ENCODE measurements around the gene LDHB. TPM values are rescaled to one million over a fixed set of nuclear protein-coding genes. Genes with fewer than 3 reads are reported as not detected.

LDHB gene
- polyA plus RNA-seq, 1 of the 3 experiments (the other 2 are of a cell fraction), result 469 TPM

DNA sequence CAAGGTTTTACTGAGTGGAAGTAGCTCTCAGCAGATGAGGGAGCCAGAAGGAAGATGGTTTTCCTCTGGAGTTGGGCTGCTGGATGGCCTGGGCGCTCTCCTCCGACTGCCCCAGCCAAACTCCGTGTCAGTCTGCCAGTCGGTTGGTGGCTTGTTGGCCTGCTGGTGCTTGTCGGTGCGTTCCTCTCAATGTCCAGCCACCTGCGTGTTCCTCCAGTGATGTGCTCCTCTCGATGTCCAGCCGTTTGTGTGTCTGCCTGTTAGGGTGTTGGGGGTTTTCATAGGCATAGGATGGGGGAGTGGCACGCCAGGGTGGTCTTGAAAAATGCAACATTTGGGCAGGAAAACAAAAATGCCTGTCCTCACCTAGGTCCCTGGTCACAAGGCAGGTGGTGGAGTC lies 37.0 kb upstream of the LDHB start (continued):
- TF ChIP-seq, protein P1, sequence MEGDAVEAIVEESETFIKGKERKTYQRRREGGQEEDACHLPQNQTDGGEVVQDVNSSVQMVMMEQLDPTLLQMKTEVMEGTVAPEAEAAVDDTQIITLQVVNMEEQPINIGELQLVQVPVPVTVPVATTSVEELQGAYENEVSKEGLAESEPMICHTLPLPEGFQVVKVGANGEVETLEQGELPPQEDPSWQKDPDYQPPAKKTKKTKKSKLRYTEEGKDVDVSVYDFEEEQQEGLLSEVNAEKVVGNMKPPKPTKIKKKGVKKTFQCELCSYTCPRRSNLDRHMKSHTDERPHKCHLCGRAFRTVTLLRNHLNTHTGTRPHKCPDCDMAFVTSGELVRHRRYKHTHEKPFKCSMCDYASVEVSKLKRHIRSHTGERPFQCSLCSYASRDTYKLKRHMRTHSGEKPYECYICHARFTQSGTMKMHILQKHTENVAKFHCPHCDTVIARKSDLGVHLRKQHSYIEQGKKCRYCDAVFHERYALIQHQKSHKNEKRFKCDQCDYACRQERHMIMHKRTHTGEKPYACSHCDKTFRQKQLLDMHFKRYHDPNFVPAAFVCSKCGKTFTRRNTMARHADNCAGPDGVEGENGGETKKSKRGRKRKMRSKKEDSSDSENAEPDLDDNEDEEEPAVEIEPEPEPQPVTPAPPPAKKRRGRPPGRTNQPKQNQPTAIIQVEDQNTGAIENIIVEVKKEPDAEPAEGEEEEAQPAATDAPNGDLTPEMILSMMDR (IDR thresholded peaks at IDR 0.05), result no peak
- TF ChIP-seq, protein P2, sequence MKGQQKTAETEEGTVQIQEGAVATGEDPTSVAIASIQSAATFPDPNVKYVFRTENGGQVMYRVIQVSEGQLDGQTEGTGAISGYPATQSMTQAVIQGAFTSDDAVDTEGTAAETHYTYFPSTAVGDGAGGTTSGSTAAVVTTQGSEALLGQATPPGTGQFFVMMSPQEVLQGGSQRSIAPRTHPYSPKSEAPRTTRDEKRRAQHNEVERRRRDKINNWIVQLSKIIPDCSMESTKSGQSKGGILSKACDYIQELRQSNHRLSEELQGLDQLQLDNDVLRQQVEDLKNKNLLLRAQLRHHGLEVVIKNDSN (IDR thresholded peaks at IDR 0.05; ENCODE audit: borderline replicate concordance, low read depth), result no peak

DNA sequence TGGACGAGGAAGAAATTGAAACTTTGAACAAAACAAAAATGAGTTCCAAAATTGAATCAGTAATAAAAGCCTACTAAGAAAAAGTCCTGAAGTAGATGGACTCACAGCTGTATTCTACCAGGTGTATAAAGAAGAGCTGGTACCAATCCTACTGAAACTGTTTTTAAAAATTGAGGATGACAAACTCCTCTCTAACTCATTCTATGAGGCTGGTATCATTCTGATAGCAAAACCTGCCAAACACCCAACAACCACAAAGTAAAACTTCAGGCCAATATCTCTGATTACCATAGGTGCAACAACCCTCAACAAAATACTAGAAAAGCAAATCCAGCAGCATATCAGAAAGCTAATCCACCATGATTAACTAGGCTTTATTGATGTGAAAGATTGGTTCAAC lies 33.9 kb upstream of the LDHB start:
- no peak overlapping the region for H3K9ac ChIP-seq
- ChIA-PET CTCF (interaction anchor here (0.9 to 1.6 kb wide), 2 partner anchors 11 to 298 kb away, joined by 4 to 6 read pairs; no protein-coding TSS in a partner anchor), POLR2A (no interaction called here)
- 7% methylated on average over 1 of the region's 1 CpG for WGBS (ENCODE audit: low lambda C conversion rate)
- H3K4me2 ChIP-seq, result no peak overlapping the region
- no peak for TF ChIP-seq GABPA (IDR thresholded peaks at IDR 0.05; ENCODE audit: low read depth)
- no peak for TF ChIP-seq FOXJ3 (CRISPR knock-in tag; IDR thresholded peaks at IDR 0.05)
- TF ChIP-seq, protein P1 (IDR thresholded peaks at IDR 0.05), result no peak
- TF ChIP-seq, protein P2 (IDR thresholded peaks at IDR 0.05; ENCODE audit: borderline replicate concordance, low read depth), result no peak
- no peak for TF ChIP-seq MEF2A (IDR thresholded peaks at IDR 0.05; ENCODE audit: borderline replicate concordance, low read depth)
- TF ChIP-seq, protein P3, sequence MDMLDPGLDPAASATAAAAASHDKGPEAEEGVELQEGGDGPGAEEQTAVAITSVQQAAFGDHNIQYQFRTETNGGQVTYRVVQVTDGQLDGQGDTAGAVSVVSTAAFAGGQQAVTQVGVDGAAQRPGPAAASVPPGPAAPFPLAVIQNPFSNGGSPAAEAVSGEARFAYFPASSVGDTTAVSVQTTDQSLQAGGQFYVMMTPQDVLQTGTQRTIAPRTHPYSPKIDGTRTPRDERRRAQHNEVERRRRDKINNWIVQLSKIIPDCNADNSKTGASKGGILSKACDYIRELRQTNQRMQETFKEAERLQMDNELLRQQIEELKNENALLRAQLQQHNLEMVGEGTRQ (IDR thresholded peaks at IDR 0.05; ENCODE audit: borderline replicate concordance, low read depth, low read length), result no peak
- TF ChIP-seq RAD21 (IDR thresholded peaks at IDR 0.05; ENCODE audit: low read length), result no peak
- no peak for TF ChIP-seq POLR2AphosphoS5 (IDR thresholded peaks at IDR 0.05; ENCODE audit: low read depth, low read length)
- no peak for TF ChIP-seq RXRA (IDR thresholded peaks at IDR 0.05; ENCODE audit: borderline replicate concordance, low read depth)
- no peak for TF ChIP-seq JUND (IDR thresholded peaks at IDR 0.05)
- no peak for TF ChIP-seq CHD2 (IDR thresholded peaks at IDR 0.05; ENCODE audit: low read length, partially characterized antibody)
- no peak for TF ChIP-seq ELF1 (IDR thresholded peaks at IDR 0.05)
- no peak for TF ChIP-seq MXI1 (IDR thresholded peaks at IDR 0.05; ENCODE audit: low read depth, low read length)
- TF ChIP-seq EZH2phosphoT487 (IDR thresholded peaks at IDR 0.05; ENCODE audit: borderline replicate concordance, low read depth), result no peak
- no peak for TF ChIP-seq TEAD4 (IDR thresholded peaks at IDR 0.05; ENCODE audit: borderline replicate concordance, insufficient read depth)
- TF ChIP-seq, protein P4, sequence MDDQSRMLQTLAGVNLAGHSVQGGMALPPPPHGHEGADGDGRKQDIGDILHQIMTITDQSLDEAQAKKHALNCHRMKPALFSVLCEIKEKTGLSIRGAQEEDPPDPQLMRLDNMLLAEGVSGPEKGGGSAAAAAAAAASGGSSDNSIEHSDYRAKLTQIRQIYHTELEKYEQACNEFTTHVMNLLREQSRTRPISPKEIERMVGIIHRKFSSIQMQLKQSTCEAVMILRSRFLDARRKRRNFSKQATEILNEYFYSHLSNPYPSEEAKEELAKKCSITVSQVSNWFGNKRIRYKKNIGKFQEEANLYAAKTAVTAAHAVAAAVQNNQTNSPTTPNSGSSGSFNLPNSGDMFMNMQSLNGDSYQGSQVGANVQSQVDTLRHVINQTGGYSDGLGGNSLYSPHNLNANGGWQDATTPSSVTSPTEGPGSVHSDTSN (IDR thresholded peaks at IDR 0.05), result no peak
- TF ChIP-seq TCF12 (IDR thresholded peaks at IDR 0.05), result no peak
- TF ChIP-seq TAF1 (IDR thresholded peaks at IDR 0.05; ENCODE audit: borderline replicate concordance, low read depth, low read length), result no peak
- no peaks in the 10 kb centered on the region for H3F3A ChIP-seq (replicated peaks; ENCODE audit: insufficient read depth)
- no peaks in the 10 kb centered on the region for H3K9me3 ChIP-seq
- H3K27me3 ChIP-seq (ENCODE audit: insufficient read depth), result no peaks in the 10 kb centered on the region; the same call in 1 of the 2 replicates
- no peaks in the 10 kb centered on the region for H3K4me1 ChIP-seq (ENCODE audit: control insufficient read depth in 1 of 2, insufficient read depth in 2 of 2, low read depth in 1 of 2, low read length in 1 of 2)
- no peak overlapping the region for H3K4me3 ChIP-seq (ENCODE audit: low read depth in 2 of 2, low read length in 1 of 2)
- no peak overlapping the region for H3K27ac ChIP-seq (ENCODE audit: low read depth in 2 of 2, low read length in 1 of 2)
- H2AFZ ChIP-seq (ENCODE audit: low read depth), result no peak overlapping the region
- H3K36me3 ChIP-seq (replicated peaks in 1 of 2; ENCODE audit: control insufficient read depth in 1 of 2, insufficient read depth in 2 of 2, low read length in 1 of 2), result no peaks in the 10 kb centered on the region
- no peaks in the 10 kb centered on the region for H3K79me2 ChIP-seq (ENCODE audit: insufficient read depth)
- H3K9me2 ChIP-seq, result no peaks in the 10 kb centered on the region
- H4K20me1 ChIP-seq (ENCODE audit: insufficient read depth), result no peaks in the 10 kb centered on the region
- DNase-seq, result no peak

Data from SK-N-SH (cell line).